Measurements from ENCODE around the gene TMEM52. TPM values are rescaled to one million over a fixed set of nuclear protein-coding genes. Genes with fewer than 3 reads are reported as not detected.

TMEM52 gene
- total and polyA plus RNA-seq, 2 of the 13 experiments (the other 11 are each of a cell fraction or from before 2014, with no cell fraction given), result 13.2 to 18.7 TPM

GRCh38 chr1:1922956-1923833 is 4.1 kb upstream of the TMEM52 start (continued):
- TF ChIP-seq ZBTB34 (CRISPR knock-in tag; IDR thresholded peaks at IDR 0.05) (peak; percentile 60; the same call in 1 of the 2 replicates), KMT2A (CRISPR knock-in tag; IDR thresholded peaks at IDR 0.05) (0 out of 2 replicates have a peak, but pooled peaks have one; percentile 18), SMAD3 (CRISPR knock-in tag; IDR thresholded peaks at IDR 0.05) (no peak), SMARCC2 (IDR thresholded peaks at IDR 0.05) (no peak), SAP130 (CRISPR knock-in tag; IDR thresholded peaks at IDR 0.05; ENCODE audit: low read depth) (peak; percentile 88), E2F1 (CRISPR knock-in tag; IDR thresholded peaks at IDR 0.05) (no peak), NFE2L2 (IDR thresholded peaks at IDR 0.05; ENCODE audit: low read length) (no peak), TCF12 (IDR thresholded peaks at IDR 0.05) (no peak), TCF12 (CRISPR knock-in tag; IDR thresholded peaks at IDR 0.05) (no peak), ZBTB21 (CRISPR knock-in tag; IDR thresholded peaks at IDR 0.05) (no peak), GPBP1L1 (CRISPR knock-in tag; IDR thresholded peaks at IDR 0.05) (no peak), THRA (CRISPR knock-in tag; IDR thresholded peaks at IDR 0.05; ENCODE audit: borderline replicate concordance) (peak; percentile 64; the same call in 1 of the 2 replicates), FOXA1 (IDR thresholded peaks at IDR 0.05) (no peak), FOXA1 (CRISPR knock-in tag; IDR thresholded peaks at IDR 0.05) (no peak), ZNF713 (CRISPR knock-in tag; IDR thresholded peaks at IDR 0.05) (no peak), MAFF (IDR thresholded peaks at IDR 0.05; ENCODE audit: low read depth, low read length) (no peak), ZBTB20 (CRISPR knock-in tag; IDR thresholded peaks at IDR 0.05; ENCODE audit: borderline replicate concordance, low read depth) (peak; percentile 40; the same call in 1 of the 2 replicates), ZC3H13 (CRISPR knock-in tag; IDR thresholded peaks at IDR 0.05) (no peak), HDAC1 (CRISPR knock-in tag; IDR thresholded peaks at IDR 0.05) (peak; percentile 69), HOXA3 (CRISPR knock-in tag; IDR thresholded peaks at IDR 0.05) (peak; percentile 66), ZNF556 (CRISPR knock-in tag; IDR thresholded peaks at IDR 0.05; ENCODE audit: borderline replicate concordance) (no peak), BCLAF1 (IDR thresholded peaks at IDR 0.05) (no peak), ZNF383 (CRISPR knock-in tag; IDR thresholded peaks at IDR 0.05; ENCODE audit: borderline replicate concordance) (0 out of 2 replicates have a peak, but pooled peaks have one; percentile 35)
